K562 (cell line): Measurements from ENCODE around the gene CTNNA3.

Experiments
- CTCF ChIP-seq, 3 experiments: IDR thresholded peaks in 2 of 3; conservative IDR thresholded peaks in 1 of 3; 2 replicates each; pipeline ENCODE4 v1.5.1; 2011 to 2012; ENCODE audit warnings: low read length in 3 of 3, mild to moderate bottlenecking in 3 of 3, control low read depth in 2 of 3, improper control_type of control experiment in 1 of 3, inconsistent platforms in 1 of 3, low read depth in 1 of 3, mixed read lengths in 1 of 3, moderate library complexity in 1 of 3; ENCODE audit not compliant: insufficient read depth in 2 of 3
- FOS ChIP-seq: IDR thresholded peaks from 3 replicates; pipeline ENCODE4 v1.6.1; 2011; ENCODE audit not compliant: insufficient read length; ENCODE audit errors: extremely low read depth
- LEF1 ChIP-seq: fragments of 450-650 bp; IDR thresholded peaks from 2 replicates; pipeline ENCODE4 v1.6.1; 2016; ENCODE audit warnings: mild to moderate bottlenecking
- MTA1 ChIP-seq: fragments of 450-650 bp; IDR thresholded peaks from 2 replicates; pipeline ENCODE4 v1.6.1; 2017; ENCODE audit warnings: borderline replicate concordance
- SP1 ChIP-seq: sonication (generic); formaldehyde crosslinking; IDR thresholded peaks from 2 replicates; pipeline ENCODE4 v1.8.1; 2022; ENCODE audit warnings: mild to moderate bottlenecking, missing genetic modification reagents
- ZKSCAN1 ChIP-seq: fragments of 150-350 bp; IDR thresholded peaks from 2 replicates; pipeline ENCODE4 v1.6.1; 2016; ENCODE audit warnings: low read depth, low read length
- ZNF282 ChIP-seq: sonication (generic); formaldehyde crosslinking; IDR thresholded peaks from 2 replicates; pipeline ENCODE4 v1.8.1; 2023; ENCODE audit warnings: missing genetic modification reagents
- TF ChIP-seq, protein P1 (sequence below): fragments of 250-450 bp; sonication (Bioruptor Pico); IDR thresholded peaks from 2 replicates; pipeline ENCODE4 v1.8.0; 2022; ENCODE audit warnings: inconsistent platforms

DNA sequence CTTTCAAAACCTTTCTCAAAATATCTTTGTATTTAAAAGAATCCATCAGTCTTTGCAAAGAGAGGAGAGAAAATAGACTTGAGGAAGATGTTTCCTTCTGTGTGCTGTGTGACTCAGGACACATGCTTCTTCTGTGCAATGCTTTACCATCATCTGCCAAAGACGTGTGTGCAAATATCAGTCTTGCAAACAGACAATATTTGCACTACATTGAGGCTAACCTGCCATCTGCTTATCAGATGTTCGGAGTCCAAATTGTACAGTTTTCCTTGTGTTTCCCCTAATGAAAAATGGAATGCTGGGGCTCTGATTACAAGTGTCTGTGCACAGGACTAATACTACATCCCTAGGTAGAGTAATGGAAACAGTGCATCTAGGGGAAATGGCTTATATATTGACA lies 1123.3 kb downstream of the CTNNA3 start:
- TF ChIP-seq FOS (no peak), LEF1 (no peak), SP1 (CRISPR knock-in tag) (no peak), MTA1 (no peak), ZKSCAN1 (no peak), CTCF (IDR thresholded peaks at IDR 0.05 in 2 of 3, conservative IDR thresholded peaks at IDR 0.05 in 1 of 3; ENCODE audit: insufficient read depth in 2 of 3, low read depth in 1 of 3, low read length in 3 of 3) (no peak), ZNF282 (no peak)
- TF ChIP-seq, protein P1, sequence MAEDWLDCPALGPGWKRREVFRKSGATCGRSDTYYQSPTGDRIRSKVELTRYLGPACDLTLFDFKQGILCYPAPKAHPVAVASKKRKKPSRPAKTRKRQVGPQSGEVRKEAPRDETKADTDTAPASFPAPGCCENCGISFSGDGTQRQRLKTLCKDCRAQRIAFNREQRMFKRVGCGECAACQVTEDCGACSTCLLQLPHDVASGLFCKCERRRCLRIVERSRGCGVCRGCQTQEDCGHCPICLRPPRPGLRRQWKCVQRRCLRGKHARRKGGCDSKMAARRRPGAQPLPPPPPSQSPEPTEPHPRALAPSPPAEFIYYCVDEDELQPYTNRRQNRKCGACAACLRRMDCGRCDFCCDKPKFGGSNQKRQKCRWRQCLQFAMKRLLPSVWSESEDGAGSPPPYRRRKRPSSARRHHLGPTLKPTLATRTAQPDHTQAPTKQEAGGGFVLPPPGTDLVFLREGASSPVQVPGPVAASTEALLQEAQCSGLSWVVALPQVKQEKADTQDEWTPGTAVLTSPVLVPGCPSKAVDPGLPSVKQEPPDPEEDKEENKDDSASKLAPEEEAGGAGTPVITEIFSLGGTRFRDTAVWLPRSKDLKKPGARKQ = no peak
